Activated T-helper 17 cell treated with anti-CD3 and anti-CD28 coated beads, Interleukin-2, amount 50 U/mL, for 72 hours (primary cell): ENCODE data around the gene COL11A1. TPM values are rescaled to one million over a fixed set of nuclear protein-coding genes. Genes with fewer than 3 reads are reported as not detected.
A peak's percentile ranks its signal among the peaks of the same experiment; 100 is the strongest.
"Not testable (repeated sequence)": the region's sequence is repeated elsewhere in the genome, so short reads cannot be mapped to it uniquely, and the experiment has no call there.

ENCODE experiments used
- ATAC-seq: fragments of 150-1000 bp; cut with Tn5 transposase; replicated peaks from 2 replicates; pipeline ENCODE4 v1.10.0; 2021; ENCODE audit warnings: mild to moderate bottlenecking, moderate library complexity
- H3K27ac Mint-ChIP-seq: one replicate; pipeline ENCODE4 v1.8.0; 2022; ENCODE audit warnings: mixed read lengths
- H3K27me3 Mint-ChIP-seq: one replicate; pipeline ENCODE4 v1.8.0; 2022; ENCODE audit warnings: mixed read lengths
- H3K36me3 Mint-ChIP-seq: one replicate; pipeline ENCODE4 v1.8.0; 2022; ENCODE audit warnings: low read depth, mild to moderate bottlenecking, mixed read lengths
- H3K4me1 Mint-ChIP-seq: one replicate; pipeline ENCODE4 v1.8.0; 2022; ENCODE audit warnings: mixed read lengths
- H3K4me3 Mint-ChIP-seq: one replicate; pipeline ENCODE4 v1.8.0; 2022; ENCODE audit warnings: mild to moderate bottlenecking, mixed read lengths
- H3K9me3 Mint-ChIP-seq: one replicate; pipeline ENCODE4 v1.8.0; 2022; ENCODE audit warnings: mixed read lengths
- total RNA-seq, 2 donors: library from RNA; stranded (reverse); gene quantifications; one replicate each; pipeline ENCODE4 v1.2.3, GENCODE V29; 2022

COL11A1 gene
- total RNA-seq, 2 donors from 2014 or later, result not detected

GRCh38 chr1:103109311-103109920 is 1.1 kb upstream of the COL11A1 start:
- Mint-ChIP-seq H3K4me1 (peaks cover 5% of the 10 kb centered on the region), H3K27me3 (peaks cover 22% of the 10 kb centered on the region), H3K36me3 (no peaks in the 10 kb centered on the region), H3K4me3 (no peak overlapping the region), H3K9me3 (no peaks in the 10 kb centered on the region), H3K27ac (no peak overlapping the region)
- no peak for ATAC-seq

GRCh38 chr1:103107741-103108375 is 464 bp downstream of the COL11A1 start:
- peaks cover 22% of the 10 kb centered on the region for H3K27me3 Mint-ChIP-seq
- peak overlapping the region; percentile 30 for H3K4me3 Mint-ChIP-seq
- H3K36me3 Mint-ChIP-seq, result no peaks in the 10 kb centered on the region
- H3K9me3 Mint-ChIP-seq, result no peaks in the 10 kb centered on the region
- H3K27ac Mint-ChIP-seq, result no peak overlapping the region
- ATAC-seq, result no peak
- H3K4me1 Mint-ChIP-seq, result peaks cover 5% of the 10 kb centered on the region

GRCh38 chr1:103106426-103107341 is 1.6 kb downstream of the COL11A1 start:
- no peak overlapping the region for H3K27ac Mint-ChIP-seq
- peaks cover 5% of the 10 kb centered on the region for H3K4me1 Mint-ChIP-seq
- no peaks in the 10 kb centered on the region for H3K36me3 Mint-ChIP-seq
- H3K4me3 Mint-ChIP-seq, result peak overlapping the region; percentile 9
- H3K9me3 Mint-ChIP-seq, result no peaks in the 10 kb centered on the region
- peaks cover 22% of the 10 kb centered on the region for H3K27me3 Mint-ChIP-seq
- ATAC-seq, result no peak

DNA sequence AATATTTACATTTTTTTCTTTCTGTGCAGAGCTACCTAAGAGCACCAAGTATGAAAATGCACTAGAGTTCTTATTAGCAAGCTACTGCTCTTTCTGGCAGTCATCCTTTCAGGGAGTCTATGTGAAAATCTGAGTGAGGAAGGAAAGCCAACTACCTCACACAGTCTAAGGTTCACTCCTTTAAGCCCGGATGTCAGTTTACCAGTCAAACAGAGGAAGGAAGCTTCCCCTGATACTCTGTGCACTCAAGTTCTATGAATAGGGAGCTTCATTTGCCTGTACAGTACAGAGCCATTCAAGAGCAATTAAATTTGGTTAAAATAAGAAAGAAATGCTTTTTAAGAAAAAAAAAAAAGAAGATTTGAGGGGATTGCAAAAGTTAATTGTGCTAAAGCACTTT is 6.9 kb downstream of the COL11A1 start:
- Mint-ChIP-seq H3K27me3 (no peaks in the 10 kb centered on the region), H3K27ac (no peak overlapping the region), H3K36me3 (no peaks in the 10 kb centered on the region), H3K4me3 (no peak overlapping the region), H3K9me3 (peaks cover 4% of the 10 kb centered on the region), H3K4me1 (no peaks in the 10 kb centered on the region)
- ATAC-seq, result no peak

DNA sequence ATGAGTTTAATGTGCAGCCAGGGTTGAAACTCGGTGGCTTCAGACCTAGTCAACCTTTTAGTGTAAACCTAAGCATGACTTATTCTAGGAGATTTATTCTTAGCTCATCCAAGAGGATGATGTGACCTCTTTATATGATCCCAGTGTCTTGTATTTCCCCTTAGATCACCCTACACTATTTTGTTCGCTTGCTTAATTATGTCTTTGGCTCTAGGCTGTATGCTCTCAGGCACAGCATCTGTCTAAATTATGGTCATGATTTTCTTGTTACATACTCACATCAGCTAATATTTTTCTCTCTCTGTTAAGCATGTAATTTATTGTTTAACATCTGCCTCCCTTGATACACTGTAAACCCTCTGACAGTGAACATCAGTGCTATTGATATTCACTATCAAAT is 19.1 kb downstream of the COL11A1 start:
- Mint-ChIP-seq H3K4me3 (no peak overlapping the region), H3K36me3 (no peaks in the 10 kb centered on the region), H3K4me1 (no peaks in the 10 kb centered on the region), H3K27ac (no peak overlapping the region), H3K9me3 (peaks cover 4% of the 10 kb centered on the region), H3K27me3 (no peaks in the 10 kb centered on the region)
- no peak for ATAC-seq

GRCh38 chr1:103087256-103087655 is 21.1 kb downstream of the COL11A1 start:
- Mint-ChIP-seq H3K27ac (no peak overlapping the region), H3K9me3 (peaks cover 4% of the 10 kb centered on the region), H3K4me1 (no peaks in the 10 kb centered on the region), H3K4me3 (no peak overlapping the region), H3K27me3 (no peaks in the 10 kb centered on the region), H3K36me3 (no peaks in the 10 kb centered on the region)
- no peak for ATAC-seq

- Mint-ChIP-seq H3K9me3 (peaks cover 4% of the 10 kb centered on the region), H3K4me1 (no peaks in the 10 kb centered on the region), H3K4me3 (no peak overlapping the region), H3K27me3 (no peaks in the 10 kb centered on the region), H3K36me3 (no peaks in the 10 kb centered on the region), H3K27ac (no peak overlapping the region)
- no peak for ATAC-seq
Measured at GRCh38 chr1:103084181-103084580, 24.1 kb downstream of the COL11A1 start.

GRCh38 chr1:103075316-103076000 is 32.9 kb downstream of the COL11A1 start:
- Mint-ChIP-seq H3K36me3 (no peaks in the 10 kb centered on the region), H3K27ac (no peak overlapping the region), H3K9me3 (no peaks in the 10 kb centered on the region), H3K4me1 (no peaks in the 10 kb centered on the region), H3K4me3 (no peak overlapping the region), H3K27me3 (no peaks in the 10 kb centered on the region)
- no peak for ATAC-seq

GRCh38 chr1:103074224-103074623 is 34.1 kb downstream of the COL11A1 start:
- no peaks in the 10 kb centered on the region for H3K36me3 Mint-ChIP-seq
- H3K27ac Mint-ChIP-seq, result no peak overlapping the region
- no peaks in the 10 kb centered on the region for H3K9me3 Mint-ChIP-seq

GRCh38 chr1:103069201-103069600 is 39.1 kb downstream of the COL11A1 start:
- ATAC-seq, result no peak
- Mint-ChIP-seq H3K9me3 (no peaks in the 10 kb centered on the region), H3K36me3 (no peaks in the 10 kb centered on the region), H3K27me3 (no peaks in the 10 kb centered on the region), H3K27ac (no peak overlapping the region), H3K4me3 (no peak overlapping the region), H3K4me1 (no peaks in the 10 kb centered on the region)

More at GRCh38 chr1:103074224-103074623, 34.1 kb downstream of the COL11A1 start:
- Mint-ChIP-seq H3K4me3 (no peak overlapping the region), H3K27me3 (no peaks in the 10 kb centered on the region), H3K4me1 (no peaks in the 10 kb centered on the region)
- no peak for ATAC-seq

- Mint-ChIP-seq H3K27me3 (no peaks in the 10 kb centered on the region), H3K36me3 (no peaks in the 10 kb centered on the region), H3K9me3 (no peaks in the 10 kb centered on the region), H3K4me1 (no peaks in the 10 kb centered on the region), H3K4me3 (no peak overlapping the region), H3K27ac (no peak overlapping the region)
- ATAC-seq, result no peak
Measured at GRCh38 chr1:103063921-103064320, 44.4 kb downstream of the COL11A1 start.

- no peak overlapping the region for H3K4me3 Mint-ChIP-seq
- H3K27ac Mint-ChIP-seq, result no peak overlapping the region
- no peaks in the 10 kb centered on the region for H3K27me3 Mint-ChIP-seq
- ATAC-seq, result no peak
- peaks cover 3% of the 10 kb centered on the region for H3K9me3 Mint-ChIP-seq
- H3K36me3 Mint-ChIP-seq, result no peaks in the 10 kb centered on the region
- H3K4me1 Mint-ChIP-seq, result no peaks in the 10 kb centered on the region
Measured at GRCh38 chr1:103058391-103058790, 49.9 kb downstream of the COL11A1 start.

- Mint-ChIP-seq H3K9me3 (peaks cover 10% of the 10 kb centered on the region), H3K27me3 (no peaks in the 10 kb centered on the region), H3K27ac (no peak overlapping the region), H3K36me3 (no peaks in the 10 kb centered on the region), H3K4me3 (no peak overlapping the region), H3K4me1 (no peaks in the 10 kb centered on the region)
- no peak for ATAC-seq
Measured at GRCh38 chr1:103056423-103056822, 51.9 kb downstream of the COL11A1 start.

DNA sequence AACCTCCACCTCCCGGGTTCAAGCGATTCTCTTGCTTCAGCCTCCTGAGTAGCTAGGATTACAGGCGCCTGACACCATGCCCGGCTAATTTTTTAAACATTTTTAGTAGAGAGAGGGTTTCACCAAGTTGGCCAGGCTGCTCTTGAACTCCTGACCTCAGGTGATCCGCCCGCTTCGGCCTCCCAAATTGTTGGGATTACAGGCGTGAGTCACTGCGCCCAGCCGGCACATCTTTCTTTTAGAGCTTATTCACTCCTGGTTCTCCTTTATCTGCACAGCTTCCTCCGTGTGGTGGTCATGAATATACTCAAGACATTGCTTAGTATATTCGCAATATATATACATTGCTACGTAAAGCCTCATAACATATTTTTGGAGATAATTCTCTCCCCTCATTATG is 80.2 kb downstream of the COL11A1 start:
- H3K9me3 Mint-ChIP-seq, H3K36me3 Mint-ChIP-seq, ATAC-seq, H3K27ac Mint-ChIP-seq, H3K4me3 Mint-ChIP-seq, H3K27me3 Mint-ChIP-seq, H3K4me1 Mint-ChIP-seq: not testable (repeated sequence)
